AG09319 (cell line): ENCODE results near the gene C20orf144.

Source experiments
- DNase-seq: peaks from one replicate; pipeline ENCODE4 v3.0.0-alpha.2; 2010; ENCODE audit warnings: low read depth; ENCODE audit errors: extremely low read depth
- CTCF ChIP-seq: IDR thresholded peaks from 2 replicates; pipeline ENCODE4 v1.5.1; 2011; ENCODE audit warnings: low read depth, mild to moderate bottlenecking, inconsistent platforms, low read length, moderate library complexity

The C20orf144 gene

DNA sequence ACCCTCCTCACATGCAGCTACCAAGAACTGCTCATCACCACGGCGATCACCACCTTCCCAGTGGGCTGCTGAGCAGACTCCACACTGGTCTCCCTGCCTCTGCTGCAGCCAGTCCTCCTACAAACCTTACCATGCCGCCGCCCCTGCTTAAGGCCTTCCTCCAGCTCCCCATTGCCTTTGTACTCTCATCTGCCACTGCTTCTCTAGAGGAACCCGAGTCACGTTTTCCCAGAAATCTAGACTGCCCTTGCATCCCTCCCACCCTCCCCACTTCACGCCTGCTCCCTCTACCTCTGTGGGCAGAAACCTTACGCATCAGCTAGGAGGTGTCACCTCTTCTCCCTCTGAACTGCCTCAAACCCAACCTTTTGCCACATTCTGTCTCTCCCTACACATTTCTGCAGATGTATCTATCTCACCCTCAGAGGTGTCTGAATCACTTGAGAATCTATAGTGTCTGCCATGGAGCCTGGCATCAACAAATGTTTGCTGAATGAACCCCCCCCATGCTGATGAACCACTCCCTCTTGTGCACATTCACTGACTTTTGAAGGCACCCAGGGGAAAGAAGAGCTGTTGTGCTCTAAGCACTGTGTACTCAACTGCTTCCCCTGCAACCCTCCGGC lies 19.7 kb downstream of the C20orf144 start:
- no peak for DNase-seq

GRCh38 chr20:33684533-33685327 lies 22.6 kb downstream of the C20orf144 start:
- no peak for DNase-seq
- no peak for TF ChIP-seq CTCF

More for the DNA sequence above, 19.7 kb downstream of the C20orf144 start:
- no peak for TF ChIP-seq CTCF

DNA sequence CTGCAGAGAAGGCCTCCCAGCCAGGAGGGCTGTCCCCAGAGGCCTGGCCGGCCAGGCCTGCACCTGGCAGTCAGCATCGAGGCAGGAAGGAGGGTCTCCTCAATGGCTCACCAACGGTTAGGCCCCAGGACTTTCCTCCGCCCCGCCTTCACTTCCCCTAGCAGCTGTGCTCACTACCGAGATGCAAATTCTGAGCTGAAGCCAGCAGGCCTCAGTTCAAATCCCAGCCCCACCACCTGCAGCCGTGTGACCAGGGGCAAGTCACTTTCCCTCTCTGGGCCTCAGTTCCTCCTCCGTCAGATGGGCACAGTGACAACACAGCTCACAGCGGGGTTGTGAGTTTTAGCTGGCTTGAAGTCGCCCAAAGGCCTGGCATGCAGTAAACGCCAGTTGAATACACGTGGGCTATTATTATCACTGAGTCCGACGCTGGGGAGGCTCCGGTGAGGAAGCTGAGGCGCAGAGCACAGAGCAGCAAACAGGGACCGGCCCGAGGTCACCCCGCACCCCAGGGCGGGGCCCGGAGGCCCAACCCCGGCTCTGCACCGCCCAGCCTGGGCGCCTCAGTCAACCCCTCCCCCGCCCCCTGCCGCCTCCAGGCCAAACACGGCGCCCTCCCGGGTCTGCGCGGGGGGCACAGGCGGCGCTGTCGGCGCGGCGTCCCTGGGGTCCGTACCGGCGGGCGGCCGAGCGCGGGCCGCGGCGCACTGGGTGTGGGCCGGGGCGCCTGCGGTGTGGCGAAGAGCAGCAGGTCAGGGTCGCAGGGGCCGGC lies 23.4 kb downstream of the C20orf144 start:
- no peak for DNase-seq
- TF ChIP-seq CTCF: no peak

DNA sequence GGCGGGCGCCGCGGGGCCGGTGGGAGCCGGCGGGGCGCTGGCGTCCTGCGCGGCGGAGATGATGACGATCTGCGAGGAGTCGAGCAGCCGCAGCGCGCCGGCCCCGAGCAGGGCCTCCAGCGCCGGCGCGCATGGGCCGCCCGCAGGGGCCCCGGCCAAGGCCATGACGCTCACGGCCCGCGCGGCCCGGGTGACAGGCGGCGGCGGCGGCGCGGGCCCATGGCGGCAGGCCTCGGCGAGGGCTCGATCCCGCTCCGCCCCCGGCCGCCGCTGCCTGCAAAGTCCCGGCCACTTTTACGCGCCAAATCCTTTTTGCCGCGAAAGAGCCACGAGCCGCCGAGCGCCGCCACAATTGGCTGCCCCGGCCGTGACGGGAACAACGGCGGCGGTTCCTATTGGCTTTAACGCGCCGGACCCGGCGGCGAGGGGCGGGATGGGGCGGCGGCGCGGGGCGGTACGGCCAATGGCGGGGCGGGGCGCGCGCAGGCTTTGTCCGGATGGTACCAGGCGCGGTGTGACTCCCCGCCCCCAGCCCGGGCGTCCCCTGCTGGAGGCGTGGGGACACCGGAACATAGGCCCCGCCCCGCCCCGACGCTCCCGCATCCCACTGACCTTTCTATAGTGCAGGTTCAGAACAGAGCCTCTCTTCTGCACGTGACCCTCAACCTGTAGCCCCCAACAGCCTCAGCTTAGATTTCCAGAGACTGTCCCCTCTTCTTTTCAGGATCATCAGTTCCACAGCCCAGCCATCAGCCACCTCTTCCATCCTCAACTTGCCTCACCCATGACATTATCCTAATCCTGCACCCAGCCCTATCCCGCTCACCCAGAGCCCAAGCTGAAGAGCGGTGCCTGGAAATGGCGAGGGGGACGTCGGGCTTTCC lies 24.2 kb downstream of the C20orf144 start, which contains the start of gene E2F1:
Gene E2F1 (minus strand): TSS at position 286 of the 884 bp plus-strand sequence. CDS start 121 bp downstream, at position 165.
- DNase-seq: peak; percentile 65
- TF ChIP-seq CTCF: peak; percentile 27

- DNase-seq: no peak
- TF ChIP-seq CTCF: no peak
These were observed 24.8 kb downstream of the C20orf144 start for GRCh38 chr20:33686984-33687366.

- no peak for DNase-seq
- TF ChIP-seq CTCF: no peak
These were observed 25.3 kb downstream of the C20orf144 start for GRCh38 chr20:33687370-33687915.
